Gastroesophageal sphincter (tissue), 4 donors: ENCODE measurements around the gene USP17L10. TPM values are rescaled to one million over a fixed set of nuclear protein-coding genes. Genes with fewer than 3 reads are reported as not detected.
"Not testable (repeated sequence)": the region's sequence is repeated elsewhere in the genome, so short reads cannot be mapped to it uniquely, and the experiment has no call there.

Source experiments
- ATAC-seq: fragments of 150-250 bp; one replicate; pipeline ENCODE4 v1.9.1; 2016; ENCODE audit warnings: mild to moderate bottlenecking, moderate library complexity
- H3K27ac ChIP-seq, 4 donors: fragments of 200-600 bp; sonication (generic) in 3 of 4; 1 replicate in 3 of 4; 2 replicates in 1 of 4; pipeline ENCODE4 v1.5.1; 2016 to 2019
- H3K27me3 ChIP-seq: fragments of 200-600 bp; sonication (generic); one replicate; pipeline ENCODE4 v1.5.1; 2019
- H3K36me3 ChIP-seq, 2 donors: fragments of 200-600 bp; sonication (generic); one replicate each; pipeline ENCODE4 v1.5.1; 2019; ENCODE audit warnings: control low read depth in 1 of 2
- H3K4me1 ChIP-seq, 3 donors: fragments of 200-600 bp; sonication (generic); 1 replicate in 2 of 3; 2 replicates in 1 of 3; pipeline ENCODE4 v1.5.1; 2016 to 2019; ENCODE audit warnings: control low read depth in 2 of 3
- H3K4me3 ChIP-seq, 2 donors: fragments of 200-600 bp; sonication (generic); one replicate each; pipeline ENCODE4 v1.5.1; 2019; ENCODE audit warnings: mild to moderate bottlenecking in 1 of 2, moderate library complexity in 1 of 2
- H3K9me3 ChIP-seq, 3 donors: fragments of 200-600 bp; sonication (generic); one replicate each; pipeline ENCODE4 v1.5.1; 2017 to 2019; ENCODE audit warnings: control low read depth in 2 of 3
- whole genome bisulfite sequencing, 2 donors: methylation state at CpG; one replicate each; pipeline ENCODE4 v1.1.5; 2018; ENCODE audit warnings: low coverage in 1 of 2; 5-methylcytosine and 5-hydroxymethylcytosine counted together
- total RNA-seq, 4 donors: library from RNA; depleted of rRNA; stranded (reverse); fragments of >200 nt; gene quantifications; one replicate each; pipeline ENCODE4 v1.1.0, GENCODE V29; 2016

The USP17L10 gene
- total RNA-seq: not detected

- not testable (repeated sequence) for H3K4me1 ChIP-seq, H3K27ac ChIP-seq, H3K27me3 ChIP-seq, H3K9me3 ChIP-seq, H3K4me3 ChIP-seq, H3K36me3 ChIP-seq, ATAC-seq
- no CpG with 5 or more reads among the region's 13 CpGs for WGBS, 2 donors
These were observed at the start of gene USP17L10 for GRCh38 chr4:9210357-9210756. Gene USP17L10, plus strand, starts transcription at chr4:9210657. Its CDS starts 0 bp downstream, at chr4:9210657.

GRCh38 chr4:9165990-9166389 is 44.5 kb upstream of the USP17L10 start:
- not testable (repeated sequence) for H3K4me3 ChIP-seq, H3K27me3 ChIP-seq, H3K27ac ChIP-seq, H3K9me3 ChIP-seq, H3K4me1 ChIP-seq, H3K36me3 ChIP-seq, ATAC-seq
- WGBS, 2 donors: no CpG with 5 or more reads among the region's 8 CpGs

GRCh38 chr4:9169791-9170459 is 40.5 kb upstream of the USP17L10 start, which contains the start of gene FAM90A26:
Gene FAM90A26, plus strand, starts transcription at chr4:9170409. Its CDS starts 2,764 bp downstream, at chr4:9173173.
- ATAC-seq, H3K27me3 ChIP-seq, H3K27ac ChIP-seq, H3K36me3 ChIP-seq, H3K9me3 ChIP-seq, H3K4me1 ChIP-seq, H3K4me3 ChIP-seq: not testable (repeated sequence)
- no CpG with 5 or more reads among the region's 11 CpGs for WGBS, 2 donors

GRCh38 chr4:9214701-9215100 is 4.2 kb downstream of the USP17L10 start:
- H3K36me3 ChIP-seq, H3K9me3 ChIP-seq, ATAC-seq, H3K4me1 ChIP-seq, H3K27ac ChIP-seq, H3K4me3 ChIP-seq, H3K27me3 ChIP-seq: not testable (repeated sequence)
- WGBS, 2 donors: 70 to 87% methylated on average over 6 to 9 of the region's 14 CpGs

- H3K4me1 ChIP-seq, H3K27ac ChIP-seq, H3K4me3 ChIP-seq, ATAC-seq, H3K36me3 ChIP-seq, H3K27me3 ChIP-seq, H3K9me3 ChIP-seq: not testable (repeated sequence)
- no CpG with 5 or more reads among the region's 14 CpGs for WGBS, 2 donors
These were observed 4.6 kb downstream of the USP17L10 start, which contains the start of gene USP17L11 for GRCh38 chr4:9215105-9215504. Gene USP17L11, plus strand, starts transcription at chr4:9215405. Its CDS starts 0 bp downstream, at chr4:9215405.

GRCh38 chr4:9219852-9220251 is 9.4 kb downstream of the USP17L10 start, which contains the start of gene USP17L12:
Gene USP17L12, plus strand, starts transcription at chr4:9220152. Its CDS starts 0 bp downstream, at chr4:9220152.
- not testable (repeated sequence) for H3K4me3 ChIP-seq, H3K27me3 ChIP-seq, H3K27ac ChIP-seq, H3K36me3 ChIP-seq, H3K4me1 ChIP-seq, ATAC-seq, H3K9me3 ChIP-seq
- WGBS, 2 donors: no CpG with 5 or more reads among the region's 13 CpGs

GRCh38 chr4:9224596-9224995 is 14.1 kb downstream of the USP17L10 start, which contains the start of gene USP17L13:
Gene USP17L13, plus strand, starts transcription at chr4:9224896. Its CDS starts 0 bp downstream, at chr4:9224896.
- not testable (repeated sequence) for H3K4me1 ChIP-seq, H3K9me3 ChIP-seq, ATAC-seq, H3K4me3 ChIP-seq, H3K27ac ChIP-seq, H3K27me3 ChIP-seq, H3K36me3 ChIP-seq
- WGBS, 2 donors: no CpG with 5 or more reads among the region's 14 CpGs

- H3K27ac ChIP-seq, ATAC-seq, H3K4me1 ChIP-seq, H3K4me3 ChIP-seq, H3K27me3 ChIP-seq, H3K36me3 ChIP-seq, H3K9me3 ChIP-seq: not testable (repeated sequence)
- WGBS, 2 donors: 78 to 100% methylated on average over 1 to 4 of the region's 8 CpGs
These were observed 19.8 kb downstream of the USP17L10 start for GRCh38 chr4:9230249-9230648.

- ATAC-seq, H3K36me3 ChIP-seq, H3K27me3 ChIP-seq, H3K9me3 ChIP-seq, H3K27ac ChIP-seq, H3K4me3 ChIP-seq, H3K4me1 ChIP-seq: not testable (repeated sequence)
- no CpG with 5 or more reads among the region's 15 CpGs for WGBS, 2 donors
These were observed 23.6 kb downstream of the USP17L10 start, which contains the start of gene USP17L15 for GRCh38 chr4:9234085-9234484. Gene USP17L15, plus strand, starts transcription at chr4:9234385. Its CDS starts 0 bp downstream, at chr4:9234385.

GRCh38 chr4:9238461-9238860 is 28.0 kb downstream of the USP17L10 start:
- H3K27ac ChIP-seq, H3K9me3 ChIP-seq, ATAC-seq, H3K4me1 ChIP-seq, H3K4me3 ChIP-seq, H3K27me3 ChIP-seq, H3K36me3 ChIP-seq: not testable (repeated sequence)
- no CpG with 5 or more reads among the region's 12 CpGs for WGBS, 2 donors

- not testable (repeated sequence) for H3K9me3 ChIP-seq, H3K27ac ChIP-seq
- WGBS, 2 donors: 88% methylated on average over 8 of the region's 14 CpGs; no CpG with 5 or more reads in 1 of the 2 donors
These were observed 33.1 kb downstream of the USP17L10 start, which contains the start of gene USP17L17 for GRCh38 chr4:9243579-9243978. Gene USP17L17, plus strand, starts transcription at chr4:9243879. Its CDS starts 0 bp downstream, at chr4:9243879.

GRCh38 chr4:9247953-9248680 is 37.7 kb downstream of the USP17L10 start, which contains the start of gene USP17L18:
Gene USP17L18, plus strand, starts transcription at chr4:9248630. Its CDS starts 0 bp downstream, at chr4:9248630.
- not testable (repeated sequence) for H3K27me3 ChIP-seq, H3K4me3 ChIP-seq, H3K27ac ChIP-seq, H3K36me3 ChIP-seq, ATAC-seq, H3K9me3 ChIP-seq, H3K4me1 ChIP-seq
- 76 to 90% methylated on average over 4 to 14 of the region's 26 CpGs for WGBS, 2 donors

More at GRCh38 chr4:9243579-9243978, 33.1 kb downstream of the USP17L10 start, which contains the start of gene USP17L17:
- H3K4me3 ChIP-seq, ATAC-seq, H3K27me3 ChIP-seq, H3K4me1 ChIP-seq, H3K36me3 ChIP-seq: not testable (repeated sequence)

- not testable (repeated sequence) for H3K9me3 ChIP-seq, H3K36me3 ChIP-seq, H3K4me3 ChIP-seq, H3K4me1 ChIP-seq, ATAC-seq, H3K27me3 ChIP-seq, H3K27ac ChIP-seq
- no CpG with 5 or more reads among the region's 13 CpGs for WGBS, 2 donors
These were observed 42.6 kb downstream of the USP17L10 start, which contains the start of gene USP17L19 for GRCh38 chr4:9253078-9253477. Gene USP17L19, plus strand, starts transcription at chr4:9253378. Its CDS starts 0 bp downstream, at chr4:9253378.
